Fibroblast of upper back skin (primary cell): ENCODE results near the gene NCMAP.
"Not testable (repeated sequence)": the region's sequence is repeated elsewhere in the genome, so short reads cannot be mapped to it uniquely, and the experiment has no call there.

Source experiments
- DNase-seq: peaks from one replicate; pipeline ENCODE4 v3.0.0-alpha.2; 2013

NCMAP gene

GRCh38 chr1:24555591-24556413 is at the start of gene NCMAP:
TSS of gene NCMAP (plus strand) at chr1:24556087. CDS start at chr1:24595431, 39,344 bp downstream.
- no peak for DNase-seq

- no peak for DNase-seq
These were observed 49.1 kb upstream of the NCMAP start for GRCh38 chr1:24506691-24507381.

GRCh38 chr1:24507405-24507804 is 48.5 kb upstream of the NCMAP start:
- no peak for DNase-seq

- no peak for DNase-seq
These were observed 47.0 kb upstream of the NCMAP start for GRCh38 chr1:24508911-24509310.

- DNase-seq, result no peak
These were observed 42.2 kb upstream of the NCMAP start for GRCh38 chr1:24513706-24514105.

GRCh38 chr1:24514946-24515345 is 40.9 kb upstream of the NCMAP start:
- DNase-seq, result no peak

GRCh38 chr1:24515671-24516209 is 40.1 kb upstream of the NCMAP start:
- DNase-seq, result not testable (repeated sequence)

- DNase-seq, result no peak
These were observed 39.4 kb upstream of the NCMAP start for GRCh38 chr1:24516506-24516905.

- DNase-seq, result no peak
These were observed 38.0 kb upstream of the NCMAP start for GRCh38 chr1:24517898-24518297.

GRCh38 chr1:24520282-24520681 is 35.6 kb upstream of the NCMAP start:
- not testable (repeated sequence) for DNase-seq

GRCh38 chr1:24525606-24526005 is 30.3 kb upstream of the NCMAP start:
- no peak for DNase-seq

GRCh38 chr1:24526045-24526444 is 29.8 kb upstream of the NCMAP start:
- DNase-seq, result no peak

GRCh38 chr1:24526940-24527542 is 28.8 kb upstream of the NCMAP start:
- DNase-seq, result peak; percentile 5

- DNase-seq, result no peak
These were observed 27.1 kb upstream of the NCMAP start for GRCh38 chr1:24528744-24529143.

GRCh38 chr1:24529292-24529691 is 26.6 kb upstream of the NCMAP start:
- DNase-seq, result not testable (repeated sequence)

- DNase-seq, result no peak
These were observed 20.9 kb upstream of the NCMAP start for GRCh38 chr1:24535021-24535424.

- no peak for DNase-seq
These were observed 20.1 kb upstream of the NCMAP start for GRCh38 chr1:24535778-24536177.

- peak; percentile 12 for DNase-seq
These were observed 19.5 kb upstream of the NCMAP start for GRCh38 chr1:24536391-24536840.

- no peak for DNase-seq
These were observed 15.6 kb upstream of the NCMAP start for GRCh38 chr1:24540051-24540905.

- peak; percentile 39 for DNase-seq
These were observed 14.8 kb upstream of the NCMAP start for GRCh38 chr1:24540906-24541710.

- no peak for DNase-seq
These were observed 14.1 kb upstream of the NCMAP start for GRCh38 chr1:24541711-24542346.
